ENCODE results near the gene KCNC4.

KCNC4 gene

DNA sequence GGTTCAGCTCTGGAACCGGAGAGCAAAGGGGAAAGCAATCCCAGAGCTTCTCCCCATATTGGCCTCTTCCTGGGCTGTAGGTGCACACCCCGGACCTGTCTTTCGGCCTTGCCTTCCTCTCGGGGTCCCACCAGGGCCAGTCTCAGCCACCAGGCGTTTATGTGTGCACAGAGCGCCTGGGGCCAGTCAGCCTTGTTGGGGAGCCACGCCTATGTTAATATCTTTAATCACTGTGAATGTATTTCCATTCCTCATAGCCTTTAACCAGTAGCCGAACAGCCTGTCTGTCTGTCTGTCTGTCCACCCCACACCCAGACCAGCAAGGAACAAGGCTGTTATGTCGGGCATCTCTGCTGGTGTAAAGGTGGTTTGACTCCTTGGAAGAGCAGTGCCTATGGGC, 18.8 kb downstream of the KCNC4 start:
- Histone ChIP-seq H4K8ac (ENCODE audit: low read length) (no peak overlapping the region), H3K27me3 (ENCODE audit: control insufficient read depth in 1 of 2, insufficient read depth in 1 of 2, low read length in 2 of 2) (peaks cover 0 to 23% of the 10 kb centered on the region in 2 experiments), H4K91ac (ENCODE audit: low read length) (no peak overlapping the region), H2BK12ac (ENCODE audit: low read length in 2 of 2) (no peak overlapping the region), H3K23ac (ENCODE audit: low read length in 2 of 2) (no peak overlapping the region), H3K9me3 (ENCODE audit: control insufficient read depth, low read length) (no peaks in the 10 kb centered on the region), H3K36me3 (ENCODE audit: control insufficient read depth in 1 of 2, insufficient read depth in 2 of 2, low read depth in 1 of 2, low read length in 2 of 2) (peaks cover 0 to 72% of the 10 kb centered on the region in 2 experiments), H3K4me3 (ENCODE audit: insufficient read depth in 1 of 2, low read depth in 1 of 2, low read length in 2 of 2) (no peak overlapping the region), H3K4me2 (ENCODE audit: low read length, poor library complexity, severe bottlenecking) (no peak overlapping the region), H2AFZ (ENCODE audit: low read depth, low read length) (no peak overlapping the region), H3K18ac (ENCODE audit: low read depth in 1 of 2, low read length in 2 of 2) (no peak overlapping the region), H2AK5ac (ENCODE audit: low read length, severe bottlenecking) (no peak overlapping the region), H3K14ac (ENCODE audit: low read length in 2 of 2) (no peak overlapping the region), H2BK5ac (ENCODE audit: low read depth, low read length, poor library complexity, severe bottlenecking) (no peak overlapping the region), H3K9ac (ENCODE audit: low read length) (no peak overlapping the region), H3K27ac (ENCODE audit: low read length, poor library complexity, severe bottlenecking) (no peak overlapping the region), H3K79me1 (replicated peaks; ENCODE audit: low read length, poor library complexity, severe bottlenecking) (no peaks in the 10 kb centered on the region), H2BK15ac (ENCODE audit: low read depth, poor library complexity, severe bottlenecking) (no peak overlapping the region), H2BK120ac (ENCODE audit: low read depth, low read length) (no peak overlapping the region), H3K4ac (ENCODE audit: low read depth in 1 of 2, low read length in 2 of 2) (no peak overlapping the region), H3K4me1 (ENCODE audit: control insufficient read depth, insufficient read depth, low read depth, low read length) (no peaks in the 10 kb centered on the region)
- DNase-seq: no peak
- 92% methylated on average over 8 of the region's 9 CpGs for WGBS

DNA sequence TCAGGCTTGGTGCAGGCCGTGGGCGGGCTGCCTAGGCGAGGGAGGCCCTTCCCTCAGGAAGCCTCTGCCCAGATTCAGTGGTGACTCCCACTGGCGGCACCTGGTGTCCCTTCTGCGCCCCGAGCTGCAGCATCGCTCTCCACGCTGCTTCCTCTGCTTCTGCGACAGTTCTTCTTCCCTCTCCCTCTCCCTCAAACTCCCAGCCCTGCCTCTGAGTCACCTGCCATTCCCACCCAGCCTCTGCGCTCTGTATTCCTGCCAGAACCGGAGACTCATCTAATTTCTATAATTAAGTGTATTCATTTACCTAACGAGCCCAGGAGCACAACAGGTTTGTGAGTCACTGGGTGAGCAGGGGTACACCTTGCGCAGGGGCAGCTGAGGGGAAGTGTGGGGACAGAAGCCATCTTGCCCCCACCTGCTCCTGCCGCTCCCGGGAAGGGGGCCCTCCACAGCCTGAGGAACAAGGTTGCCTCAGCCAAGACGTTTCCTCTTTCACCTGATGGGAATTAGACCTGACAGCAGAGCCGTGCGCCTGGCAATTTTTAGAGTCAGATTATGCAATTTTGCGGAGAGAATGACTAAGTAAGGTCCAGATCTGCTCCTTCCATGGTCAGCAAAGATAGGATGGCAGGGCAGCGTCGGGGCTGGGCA, 19.4 kb downstream of the KCNC4 start:
- H3K27me3 ChIP-seq (ENCODE audit: control insufficient read depth in 1 of 2, insufficient read depth in 1 of 2, low read length in 2 of 2): peaks cover 0 to 24% of the 10 kb centered on the region in 2 experiments
- H4K91ac ChIP-seq (ENCODE audit: low read length): no peak overlapping the region
- H3K9ac ChIP-seq (ENCODE audit: low read length): no peak overlapping the region
- peaks cover 0 to 66% of the 10 kb centered on the region in 2 experiments for H3K36me3 ChIP-seq (ENCODE audit: control insufficient read depth in 1 of 2, insufficient read depth in 2 of 2, low read depth in 1 of 2, low read length in 2 of 2)
- 79% methylated on average over 21 of the region's 21 CpGs for WGBS
- no peaks in the 10 kb centered on the region for H3K79me1 ChIP-seq (replicated peaks; ENCODE audit: low read length, poor library complexity, severe bottlenecking)
- no peaks in the 10 kb centered on the region for H3K9me3 ChIP-seq (ENCODE audit: control insufficient read depth, low read length)
- H3K14ac ChIP-seq (ENCODE audit: low read length in 2 of 2): no peak overlapping the region
- H2BK120ac ChIP-seq (ENCODE audit: low read depth, low read length): no peak overlapping the region
- no peak overlapping the region for H2BK15ac ChIP-seq (ENCODE audit: low read depth, poor library complexity, severe bottlenecking)
- no peak overlapping the region for H2BK12ac ChIP-seq (ENCODE audit: low read length in 2 of 2)
- H3K18ac ChIP-seq (ENCODE audit: low read depth in 1 of 2, low read length in 2 of 2): no peak overlapping the region
- no peak overlapping the region for H3K27ac ChIP-seq (ENCODE audit: low read length, poor library complexity, severe bottlenecking)
- H3K4me2 ChIP-seq (ENCODE audit: low read length, poor library complexity, severe bottlenecking): no peak overlapping the region
- no peak overlapping the region for H2AFZ ChIP-seq (ENCODE audit: low read depth, low read length)
- no peak overlapping the region for H2AK5ac ChIP-seq (ENCODE audit: low read length, severe bottlenecking)
- H3K4ac ChIP-seq (ENCODE audit: low read depth in 1 of 2, low read length in 2 of 2): no peak overlapping the region
- no peak overlapping the region for H3K23ac ChIP-seq (ENCODE audit: low read length in 2 of 2)
- DNase-seq: no peak
- no peak overlapping the region for H4K8ac ChIP-seq (ENCODE audit: low read length)
- no peak overlapping the region for H3K4me3 ChIP-seq (ENCODE audit: insufficient read depth in 1 of 2, low read depth in 1 of 2, low read length in 2 of 2)
- H2BK5ac ChIP-seq (ENCODE audit: low read depth, low read length, poor library complexity, severe bottlenecking): no peak overlapping the region
- H3K4me1 ChIP-seq (ENCODE audit: control insufficient read depth, insufficient read depth, low read depth, low read length): no peaks in the 10 kb centered on the region

DNA sequence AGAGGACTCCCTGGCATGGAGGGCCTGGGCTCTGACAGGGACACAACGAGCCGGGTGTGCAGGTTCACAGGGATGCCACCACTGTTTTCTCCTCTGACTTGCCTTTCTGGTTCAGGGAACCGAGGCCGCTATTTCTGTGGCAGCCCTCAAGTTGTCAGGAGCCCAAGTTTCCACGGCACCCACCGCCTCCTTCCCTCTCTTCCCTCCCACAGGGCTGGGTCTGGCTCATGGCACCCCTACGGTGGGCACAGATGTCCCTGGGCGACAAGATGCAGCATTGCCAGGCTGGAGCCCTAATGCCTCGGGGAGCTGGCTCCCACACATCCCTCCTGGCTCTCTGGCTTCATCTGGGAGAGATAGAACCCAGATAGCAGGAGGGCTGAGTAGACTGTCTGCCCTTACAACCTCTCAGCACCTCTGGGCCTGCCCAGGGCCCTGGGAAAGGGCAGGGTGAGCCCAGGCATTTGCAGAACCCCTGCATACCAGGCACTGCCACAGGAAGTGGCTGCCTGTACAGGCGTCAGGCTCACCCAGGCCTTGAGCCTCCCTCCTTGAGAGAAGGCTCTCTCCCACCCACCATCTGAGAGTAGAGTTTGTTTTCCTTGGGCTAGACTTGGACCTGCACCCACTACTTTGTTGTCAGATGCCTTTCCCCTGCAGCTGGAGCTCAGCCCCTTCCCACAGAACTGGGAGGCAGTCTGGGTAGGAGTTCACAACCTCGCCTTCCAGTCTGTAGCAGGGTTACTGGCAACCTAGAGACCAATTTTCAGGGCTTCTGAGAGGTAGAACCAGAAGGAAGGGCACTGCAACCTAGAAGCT, 20.5 kb downstream of the KCNC4 start:
- 78% methylated on average over 11 of the region's 11 CpGs for WGBS
- no peak overlapping the region for H2AFZ ChIP-seq (ENCODE audit: low read depth, low read length)

DNA sequence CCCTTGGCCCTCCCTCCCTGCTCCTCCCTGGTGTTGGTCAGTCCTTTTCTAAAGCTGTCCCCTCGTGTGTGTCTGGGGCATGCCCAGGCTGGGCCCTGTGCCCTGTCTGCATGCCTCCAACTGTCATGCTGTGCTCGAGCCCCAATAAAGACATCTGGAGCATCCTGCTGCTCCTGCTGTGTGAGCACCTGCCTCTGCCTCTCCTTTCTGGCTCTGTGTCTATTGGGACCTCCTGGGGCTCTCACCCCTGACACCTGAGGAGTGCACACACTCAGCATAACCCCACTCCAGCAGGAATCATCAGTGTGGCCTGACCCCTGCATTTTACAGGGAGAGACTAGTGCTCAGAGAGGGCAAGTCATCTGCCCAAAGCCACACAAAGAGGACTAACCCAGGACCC, 23.7 kb downstream of the KCNC4 start:
- Histone ChIP-seq H2AFZ (ENCODE audit: low read depth, low read length) (no peak overlapping the region), H3K18ac (ENCODE audit: low read depth in 1 of 2, low read length in 2 of 2) (no peak overlapping the region), H2AK5ac (ENCODE audit: low read length, severe bottlenecking) (no peak overlapping the region), H3K9me3 (ENCODE audit: control insufficient read depth, low read length) (no peaks in the 10 kb centered on the region), H2BK15ac (ENCODE audit: low read depth, poor library complexity, severe bottlenecking) (no peak overlapping the region), H3K4me1 (ENCODE audit: control insufficient read depth, insufficient read depth, low read depth, low read length) (no peaks in the 10 kb centered on the region), H4K8ac (ENCODE audit: low read length) (no peak overlapping the region), H3K4me2 (ENCODE audit: low read length, poor library complexity, severe bottlenecking) (no peak overlapping the region), H3K23ac (ENCODE audit: low read length in 2 of 2) (no peak overlapping the region), H3K14ac (ENCODE audit: low read length in 2 of 2) (peak overlapping the region in 1 of 2 experiments; percentile 64), H3K4ac (ENCODE audit: low read depth in 1 of 2, low read length in 2 of 2) (no peak overlapping the region), H3K9ac (ENCODE audit: low read length) (no peak overlapping the region), H2BK120ac (ENCODE audit: low read depth, low read length) (no peak overlapping the region), H2BK12ac (ENCODE audit: low read length in 2 of 2) (no peak overlapping the region), H3K27ac (ENCODE audit: low read length, poor library complexity, severe bottlenecking) (no peak overlapping the region), H3K4me3 (ENCODE audit: insufficient read depth in 1 of 2, low read depth in 1 of 2, low read length in 2 of 2) (no peak overlapping the region), H3K27me3 (ENCODE audit: control insufficient read depth in 1 of 2, insufficient read depth in 1 of 2, low read length in 2 of 2) (peaks cover 0 to 49% of the 10 kb centered on the region in 2 experiments), H2BK5ac (ENCODE audit: low read depth, low read length, poor library complexity, severe bottlenecking) (no peak overlapping the region), H3K36me3 (ENCODE audit: control insufficient read depth in 1 of 2, insufficient read depth in 2 of 2, low read depth in 1 of 2, low read length in 2 of 2) (peaks cover 0 to 35% of the 10 kb centered on the region in 2 experiments), H3K79me1 (replicated peaks; ENCODE audit: low read length, poor library complexity, severe bottlenecking) (no peaks in the 10 kb centered on the region), H4K91ac (ENCODE audit: low read length) (no peak overlapping the region)
- no peak for DNase-seq
- 69% methylated on average over 2 of the region's 2 CpGs for WGBS

More for the DNA sequence above, 20.5 kb downstream of the KCNC4 start:
- no peaks in the 10 kb centered on the region for H3K9me3 ChIP-seq (ENCODE audit: control insufficient read depth, low read length)
- no peak overlapping the region for H2BK5ac ChIP-seq (ENCODE audit: low read depth, low read length, poor library complexity, severe bottlenecking)
- no peak overlapping the region for H2AK5ac ChIP-seq (ENCODE audit: low read length, severe bottlenecking)
- peaks cover 0 to 55% of the 10 kb centered on the region in 2 experiments for H3K36me3 ChIP-seq (ENCODE audit: control insufficient read depth in 1 of 2, insufficient read depth in 2 of 2, low read depth in 1 of 2, low read length in 2 of 2)
- no peak overlapping the region for H3K4me3 ChIP-seq (ENCODE audit: insufficient read depth in 1 of 2, low read depth in 1 of 2, low read length in 2 of 2)
- no peak overlapping the region for H3K4ac ChIP-seq (ENCODE audit: low read depth in 1 of 2, low read length in 2 of 2)
- no peak overlapping the region for H4K91ac ChIP-seq (ENCODE audit: low read length)
- no peak overlapping the region for H3K18ac ChIP-seq (ENCODE audit: low read depth in 1 of 2, low read length in 2 of 2)
- H3K14ac ChIP-seq (ENCODE audit: low read length in 2 of 2): no peak overlapping the region
- no peak overlapping the region for H2BK120ac ChIP-seq (ENCODE audit: low read depth, low read length)
- H3K27ac ChIP-seq (ENCODE audit: low read length, poor library complexity, severe bottlenecking): no peak overlapping the region
- H3K4me2 ChIP-seq (ENCODE audit: low read length, poor library complexity, severe bottlenecking): no peak overlapping the region
- no peak overlapping the region for H4K8ac ChIP-seq (ENCODE audit: low read length)
- H2BK15ac ChIP-seq (ENCODE audit: low read depth, poor library complexity, severe bottlenecking): no peak overlapping the region
- H2BK12ac ChIP-seq (ENCODE audit: low read length in 2 of 2): no peak overlapping the region
- no peak overlapping the region for H3K9ac ChIP-seq (ENCODE audit: low read length)
- peaks cover 0 to 32% of the 10 kb centered on the region in 2 experiments for H3K27me3 ChIP-seq (ENCODE audit: control insufficient read depth in 1 of 2, insufficient read depth in 1 of 2, low read length in 2 of 2)
- no peaks in the 10 kb centered on the region for H3K79me1 ChIP-seq (replicated peaks; ENCODE audit: low read length, poor library complexity, severe bottlenecking)
- no peaks in the 10 kb centered on the region for H3K4me1 ChIP-seq (ENCODE audit: control insufficient read depth, insufficient read depth, low read depth, low read length)
- no peak overlapping the region for H3K23ac ChIP-seq (ENCODE audit: low read length in 2 of 2)
- DNase-seq: no peak

All from mesenchymal stem cell (in vitro differentiated cells and primary cell).